Transverse colon (tissue), 4 donors: ENCODE data around the gene TRIM14.

Experiments used
- EP300 ChIP-seq: sonication (generic); formaldehyde crosslinking; IDR thresholded peaks from one replicate; pipeline ENCODE4 v1.6.1; 2017; ENCODE audit warnings: antibody characterized with exemption, low read depth
- POLR2A ChIP-seq: fragments of 450-650 bp; IDR thresholded peaks from one replicate; pipeline ENCODE4 v1.6.1; 2016; ENCODE audit warnings: antibody characterized with exemption, mild to moderate bottlenecking, moderate library complexity
- POLR2AphosphoS5 ChIP-seq, 3 donors: sonication (generic); formaldehyde crosslinking; IDR thresholded peaks; one replicate each; pipeline ENCODE4 v1.6.1; 2016; ENCODE audit warnings: antibody characterized with exemption in 3 of 3
- TF ChIP-seq, protein P1 (sequence below), 5 experiments: fragments of 200-600 bp in 3 of 5; fragments of 450-650 bp in 2 of 5; sonication (generic) in 3 of 5; IDR thresholded peaks; 1 replicate in 2 of 5; 2 replicates in 3 of 5; pipeline ENCODE4 v1.5.1; 2016 to 2017; ENCODE audit warnings: antibody characterized with exemption in 5 of 5, inconsistent platforms in 3 of 5, mild to moderate bottlenecking in 2 of 5, moderate library complexity in 1 of 5

DNA sequence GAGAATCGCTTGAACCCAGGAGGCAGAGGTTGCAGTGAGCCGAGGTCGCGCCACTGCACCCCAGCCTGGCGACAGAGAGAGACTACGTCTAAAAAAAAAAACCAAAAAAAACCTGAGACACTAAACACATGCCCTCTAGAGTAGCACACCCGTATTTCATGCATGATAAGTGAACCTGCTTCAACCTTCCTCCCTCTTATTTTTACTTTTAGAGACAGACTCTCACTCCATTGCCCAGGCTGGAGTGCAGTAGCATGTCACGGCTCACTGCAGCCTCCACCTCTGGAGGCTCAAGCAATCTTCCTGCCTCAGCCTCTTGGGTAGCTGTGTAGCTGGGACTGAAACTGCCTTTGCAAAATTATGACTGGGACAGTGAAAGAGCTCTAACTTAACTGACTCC, 80.1 kb downstream of the TRIM14 start:
- no peak for TF ChIP-seq EP300
- TF ChIP-seq POLR2AphosphoS5 (IDR thresholded peaks at IDR 0.05): no peak
- TF ChIP-seq POLR2A: no peak
- TF ChIP-seq, protein P1, sequence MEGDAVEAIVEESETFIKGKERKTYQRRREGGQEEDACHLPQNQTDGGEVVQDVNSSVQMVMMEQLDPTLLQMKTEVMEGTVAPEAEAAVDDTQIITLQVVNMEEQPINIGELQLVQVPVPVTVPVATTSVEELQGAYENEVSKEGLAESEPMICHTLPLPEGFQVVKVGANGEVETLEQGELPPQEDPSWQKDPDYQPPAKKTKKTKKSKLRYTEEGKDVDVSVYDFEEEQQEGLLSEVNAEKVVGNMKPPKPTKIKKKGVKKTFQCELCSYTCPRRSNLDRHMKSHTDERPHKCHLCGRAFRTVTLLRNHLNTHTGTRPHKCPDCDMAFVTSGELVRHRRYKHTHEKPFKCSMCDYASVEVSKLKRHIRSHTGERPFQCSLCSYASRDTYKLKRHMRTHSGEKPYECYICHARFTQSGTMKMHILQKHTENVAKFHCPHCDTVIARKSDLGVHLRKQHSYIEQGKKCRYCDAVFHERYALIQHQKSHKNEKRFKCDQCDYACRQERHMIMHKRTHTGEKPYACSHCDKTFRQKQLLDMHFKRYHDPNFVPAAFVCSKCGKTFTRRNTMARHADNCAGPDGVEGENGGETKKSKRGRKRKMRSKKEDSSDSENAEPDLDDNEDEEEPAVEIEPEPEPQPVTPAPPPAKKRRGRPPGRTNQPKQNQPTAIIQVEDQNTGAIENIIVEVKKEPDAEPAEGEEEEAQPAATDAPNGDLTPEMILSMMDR (IDR thresholded peaks at IDR 0.05): no peak
